ENCODE results near the gene STON2. TPM values are rescaled to one million over a fixed set of nuclear protein-coding genes. Genes with fewer than 3 reads are reported as not detected.

Gene STON2
- total and polyA plus RNA-seq, 4 donors = 1.9 to 30.0 (median 7.3) TPM

- no peak overlapping the region for H3K27ac ChIP-seq (ENCODE audit: low read depth in 1 of 2, low read length in 2 of 2)
- 93% methylated on average over 5 of the region's 5 CpGs for WGBS
These were observed 57.1 kb downstream of the STON2 start for GRCh38 chr14:81342850-81343580.

GRCh38 chr14:81341781-81342180, 58.3 kb downstream of the STON2 start:
- H3K9me3 ChIP-seq (ENCODE audit: control insufficient read depth in 4 of 4, low read length in 3 of 4) = no peaks in the 10 kb centered on the region
- H3K27ac ChIP-seq (ENCODE audit: low read depth in 1 of 2, low read length in 2 of 2) = no peak overlapping the region
- H3K36me3 ChIP-seq (ENCODE audit: control insufficient read depth in 4 of 4, insufficient read depth in 3 of 4, low read depth in 1 of 4, low read length in 3 of 4) = no peaks in the 10 kb centered on the region
- DNase-seq (ENCODE audit: low spot score) = no peak
- H3K9ac ChIP-seq (ENCODE audit: low read depth in 1 of 2, low read length in 2 of 2) = no peak overlapping the region
- H3K27me3 ChIP-seq (ENCODE audit: control insufficient read depth in 4 of 4, insufficient read depth in 4 of 4, low read length in 3 of 4) = no peaks in the 10 kb centered on the region
- H3K4me3 ChIP-seq (ENCODE audit: low read depth in 1 of 3, low read length in 3 of 3) = no peak overlapping the region
- H3K4me1 ChIP-seq (ENCODE audit: control insufficient read depth in 4 of 4, insufficient read depth in 4 of 4, low read length in 3 of 4) = no peaks in the 10 kb centered on the region
- WGBS = 97% methylated on average over 3 of the region's 3 CpGs
- no peak for TF ChIP-seq EGR1 (IDR thresholded peaks at IDR 0.05; ENCODE audit: low read depth in 2 of 2)
- TF ChIP-seq TAF1 (conservative IDR thresholded peaks at IDR 0.05) = no peak
- no peak for TF ChIP-seq NR2F2 (IDR thresholded peaks at IDR 0.05)
- no peak for TF ChIP-seq FOXA2 (IDR thresholded peaks at IDR 0.05)
- no peak for TF ChIP-seq HNF4A (conservative IDR thresholded peaks at IDR 0.05)
- no peak for TF ChIP-seq SP1 (IDR thresholded peaks at IDR 0.05)
- TF ChIP-seq YY1 (IDR thresholded peaks at IDR 0.05) = no peak
- TF ChIP-seq GABPA (IDR thresholded peaks at IDR 0.05 in 1 of 2, conservative IDR thresholded peaks at IDR 0.05 in 1 of 2) = no peak
- no peak for TF ChIP-seq FOXA1 (IDR thresholded peaks at IDR 0.05)
- no peak for TF ChIP-seq CTCF (IDR thresholded peaks at IDR 0.05; ENCODE audit: low read depth, low read length, missing input control)
- no peak for TF ChIP-seq ATF3 (IDR thresholded peaks at IDR 0.05)
- no peak for TF ChIP-seq ZBTB33 (IDR thresholded peaks at IDR 0.05)
- no peak for TF ChIP-seq JUND (IDR thresholded peaks at IDR 0.05)
- TF ChIP-seq RAD21 (IDR thresholded peaks at IDR 0.05) = no peak

More at GRCh38 chr14:81342850-81343580, 57.1 kb downstream of the STON2 start:
- no peak for DNase-seq (ENCODE audit: low spot score)
- Histone ChIP-seq H3K9me3 (ENCODE audit: control insufficient read depth in 4 of 4, low read length in 3 of 4) (no peaks in the 10 kb centered on the region), H3K4me3 (ENCODE audit: low read depth in 1 of 3, low read length in 3 of 3) (no peak overlapping the region), H3K9ac (ENCODE audit: low read depth in 1 of 2, low read length in 2 of 2) (no peak overlapping the region), H3K36me3 (ENCODE audit: control insufficient read depth in 4 of 4, insufficient read depth in 3 of 4, low read depth in 1 of 4, low read length in 3 of 4) (no peaks in the 10 kb centered on the region), H3K27me3 (ENCODE audit: control insufficient read depth in 4 of 4, insufficient read depth in 4 of 4, low read length in 3 of 4) (no peaks in the 10 kb centered on the region), H3K4me1 (ENCODE audit: control insufficient read depth in 4 of 4, insufficient read depth in 4 of 4, low read length in 3 of 4) (no peaks in the 10 kb centered on the region)
- TF ChIP-seq NR2F2 (IDR thresholded peaks at IDR 0.05) (no peak), EGR1 (IDR thresholded peaks at IDR 0.05; ENCODE audit: low read depth in 2 of 2) (no peak), REST (IDR thresholded peaks at IDR 0.05) (no peak), TAF1 (conservative IDR thresholded peaks at IDR 0.05) (no peak), RXRA (IDR thresholded peaks at IDR 0.05) (no peak), ATF3 (IDR thresholded peaks at IDR 0.05) (no peak), JUND (IDR thresholded peaks at IDR 0.05) (no peak)
